A673 (cell line): ENCODE results near the gene STYXL1. TPM values are rescaled to one million over a fixed set of nuclear protein-coding genes. Genes with fewer than 3 reads are reported as not detected.

ENCODE experiments used
- BruUV-seq: library from RNA; stranded (reverse); fragments of 400-500 nt; replicated peaks from 2 replicates; lab custom pipeline; 2021; lab: Mats Ljungman, UMichigan
- CTCF ChIA-PET: fragments of 300-600 bp; sonication (Branson Sonifier 250); formaldehyde crosslinking; loops from one replicate; lab custom pipeline; 2022; ENCODE audit warnings: antibody characterized with exemption; lab: Charles Lee
- POLR2A ChIA-PET: fragments of 300-600 bp; sonication (Branson Sonifier 250); formaldehyde crosslinking; loops from one replicate; lab custom pipeline; 2022; ENCODE audit warnings: antibody characterized with exemption; ENCODE audit not compliant: low non-redundant PET; lab: Charles Lee
- DNase-seq: peaks from one replicate; pipeline ENCODE4 v3.0.0-alpha.2; 2015; ENCODE audit warnings: low spot score
- H3K27ac ChIP-seq: fragments of 200-600 bp; sonication (generic); 2 replicates; pipeline ENCODE4 v1.5.1; 2016; ENCODE audit warnings: mixed run types, low read depth, mild to moderate bottlenecking, mixed read lengths, antibody characterized with exemption, low read length; ENCODE audit not compliant: poor library complexity, severe bottlenecking
- H3K27me3 ChIP-seq: fragments of 200-600 bp; sonication (generic); replicated peaks from 2 replicates; pipeline ENCODE4 v1.6.1; 2017; ENCODE audit warnings: mixed run types, low read depth, mild to moderate bottlenecking, mixed read lengths, antibody characterized with exemption, low read length; ENCODE audit not compliant: insufficient read depth, poor library complexity
- H3K36me3 ChIP-seq: fragments of 200-600 bp; sonication (generic); 2 replicates; pipeline ENCODE4 v1.6.1; 2016; ENCODE audit warnings: mixed run types, mild to moderate bottlenecking, mixed read lengths, antibody characterized with exemption, low read length; ENCODE audit not compliant: insufficient read depth, poor library complexity, severe bottlenecking
- H3K4me1 ChIP-seq: fragments of 200-600 bp; sonication (generic); 2 replicates; pipeline ENCODE4 v1.6.1; 2017; ENCODE audit warnings: mixed run types, mild to moderate bottlenecking, mixed read lengths, antibody characterized with exemption, low read length; ENCODE audit not compliant: insufficient read depth, poor library complexity, severe bottlenecking
- H3K4me3 ChIP-seq: fragments of 200-600 bp; sonication (generic); 2 replicates; pipeline ENCODE4 v1.5.1; 2016; ENCODE audit warnings: low read depth, mixed run types, mild to moderate bottlenecking, mixed read lengths, low read length; ENCODE audit not compliant: poor library complexity, severe bottlenecking
- H3K9me3 ChIP-seq: fragments of 200-600 bp; sonication (generic); 2 replicates; pipeline ENCODE4 v1.6.1; 2016; ENCODE audit warnings: mixed run types, low read depth, mild to moderate bottlenecking, mixed read lengths, antibody characterized with exemption, low read length; ENCODE audit not compliant: poor library complexity, severe bottlenecking
- CTCF ChIP-seq: fragments of 300-800, 200-600 bp; sonication (generic); conservative IDR thresholded peaks from 2 replicates; pipeline ENCODE4 v1.5.1; 2017; ENCODE audit warnings: low read depth, mild to moderate bottlenecking, antibody characterized with exemption, low read length, moderate library complexity, mixed read lengths
- EZH2 ChIP-seq: fragments of 200-600 bp; sonication (generic); IDR thresholded peaks from 2 replicates; pipeline ENCODE4 v1.6.1; 2017; ENCODE audit warnings: borderline replicate concordance, low read depth, mild to moderate bottlenecking, mixed read lengths, antibody characterized with exemption, low read length; ENCODE audit not compliant: poor library complexity, severe bottlenecking
- intact Hi-C: fragments of 100-400 bp; cut with micrococcal nuclease; formaldehyde crosslinking; loops from one replicate; pipeline ENCODE4 v1.10.0; 2022; ENCODE audit not compliant: unreplicated experiment
- total RNA-seq: library from RNA; stranded (reverse); gene quantifications from 2 replicates; pipeline ENCODE4 v1.2.3, GENCODE V29; 2021

The STYXL1 gene
- total RNA-seq, 1 experiment from 2014 or later: 36.3 TPM

GRCh38 chr7:75967055-75967454, 80.7 kb downstream of the STYXL1 start:
- no peak for DNase-seq
- ChIA-PET POLR2A (no interaction called here), CTCF (no interaction called here)
- TF ChIP-seq EZH2 (no peak), CTCF (no peak)
- Histone ChIP-seq H3K36me3 (peaks cover 3% of the 10 kb centered on the region), H3K4me1 (no peaks in the 10 kb centered on the region), H3K27ac (no peak overlapping the region), H3K27me3 (no peaks in the 10 kb centered on the region), H3K9me3 (no peaks in the 10 kb centered on the region), H3K4me3 (no peak overlapping the region)
- intact Hi-C loops: no loop called here
- BruUV-seq: no TSS peak

GRCh38 chr7:75966190-75966961, 81.4 kb downstream of the STYXL1 start:
- Histone ChIP-seq H3K4me1 (no peaks in the 10 kb centered on the region), H3K27me3 (no peaks in the 10 kb centered on the region), H3K27ac (no peak overlapping the region), H3K36me3 (peaks cover 3% of the 10 kb centered on the region), H3K4me3 (no peak overlapping the region), H3K9me3 (no peaks in the 10 kb centered on the region)
- intact Hi-C loops: no loop called here
- POLR2A ChIA-PET: no interaction called here
- BruUV-seq: no TSS peak
- no peak for DNase-seq
- CTCF ChIA-PET: no interaction called here
- TF ChIP-seq EZH2 (no peak), CTCF (no peak)

- no peaks in the 10 kb centered on the region for H3K9me3 ChIP-seq
- intact Hi-C loops: no loop called here
- CTCF ChIA-PET: no interaction called here
- H3K4me1 ChIP-seq: no peaks in the 10 kb centered on the region
- H3K27ac ChIP-seq: no peak overlapping the region
- no peak for TF ChIP-seq EZH2
- no peak for TF ChIP-seq CTCF
- no peak for DNase-seq
- peaks cover 3% of the 10 kb centered on the region for H3K36me3 ChIP-seq
- POLR2A ChIA-PET: no interaction called here
- no peak overlapping the region for H3K4me3 ChIP-seq
- H3K27me3 ChIP-seq: no peaks in the 10 kb centered on the region
- no TSS peak for BruUV-seq
Measured at GRCh38 chr7:75965617-75966016, 82.2 kb downstream of the STYXL1 start.
